GM19438 (cell line): ENCODE measurements around the gene TIMP3.

ENCODE experiments used
- ATAC-seq: cut with Tn5 transposase; IDR thresholded peaks from one replicate; pipeline ENCODE4 v1.9.1; 2021; ENCODE audit warnings: low read depth; ENCODE audit not compliant: unreplicated experiment

TIMP3 gene

GRCh38 chr22:32827049-32827602 is 25.6 kb downstream of the TIMP3 start:
- ATAC-seq: no peak

DNA sequence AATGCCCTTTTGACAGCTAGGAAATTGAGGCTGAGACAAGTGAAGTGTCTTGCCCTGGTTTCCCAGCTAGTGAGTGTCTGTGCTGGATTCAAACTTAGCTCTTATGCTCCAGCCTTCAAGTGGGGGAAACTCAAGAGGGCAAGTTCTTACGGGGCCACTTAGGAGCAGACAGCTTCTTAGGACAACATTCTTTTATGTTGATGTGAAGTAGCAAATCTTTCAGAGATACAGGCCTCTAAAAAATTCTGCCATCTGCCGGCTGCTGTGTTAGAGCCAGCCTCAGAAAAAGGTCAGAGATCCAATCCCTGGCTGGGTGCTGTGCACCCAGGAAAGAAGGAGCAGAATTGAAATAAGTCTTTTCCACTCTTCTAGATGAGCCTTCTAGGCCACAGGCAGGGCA is 26.6 kb downstream of the TIMP3 start:
- ATAC-seq: no peak

DNA sequence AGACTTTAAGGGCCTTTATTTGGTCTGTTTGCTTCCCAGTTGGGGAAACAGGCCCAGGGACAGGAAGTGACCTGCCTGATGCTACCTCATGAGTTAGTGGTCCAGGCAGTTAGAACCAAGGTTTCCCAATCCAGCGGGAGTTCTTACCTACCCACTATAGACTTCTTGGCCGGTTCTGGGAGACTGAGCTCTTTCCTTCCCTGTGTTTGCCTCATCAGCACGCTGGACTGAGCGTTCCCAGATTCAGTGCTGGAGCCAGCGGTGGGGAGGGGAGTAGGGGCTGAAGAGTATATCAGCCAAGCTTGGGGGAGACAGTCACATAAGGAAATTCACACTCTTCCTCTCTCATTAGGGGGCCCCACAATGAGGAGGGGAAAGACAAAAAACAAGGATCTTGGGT is 27.1 kb downstream of the TIMP3 start:
- ATAC-seq: no peak

- ATAC-seq: no peak
These were observed 27.9 kb downstream of the TIMP3 start for GRCh38 chr22:32829451-32829851.

- ATAC-seq: no peak
These were observed 29.0 kb downstream of the TIMP3 start for GRCh38 chr22:32830473-32830872.

DNA sequence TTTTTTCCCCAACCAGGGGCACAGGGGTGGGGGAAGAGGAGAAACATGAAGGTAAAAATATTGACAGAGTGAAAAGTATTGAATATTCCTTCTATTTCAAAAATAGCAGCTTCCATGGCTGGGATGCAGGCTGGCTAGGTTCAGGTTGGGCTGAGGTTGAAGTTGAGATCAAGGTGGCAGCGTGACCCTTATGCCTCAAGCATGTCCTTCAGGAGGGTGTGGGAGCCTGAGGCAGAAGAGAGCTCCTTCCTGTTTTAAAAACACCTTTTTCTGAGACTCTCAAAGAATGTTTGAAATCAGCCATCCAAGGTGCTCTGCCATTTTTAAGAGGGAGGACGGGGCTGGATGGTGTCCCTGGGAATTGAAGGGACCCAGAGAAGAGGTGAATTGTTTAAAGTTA is 29.5 kb downstream of the TIMP3 start:
- no peak for ATAC-seq

- no peak for ATAC-seq
These were observed 30.1 kb downstream of the TIMP3 start for GRCh38 chr22:32831584-32831983.

- ATAC-seq: no peak
These were observed 30.7 kb downstream of the TIMP3 start for GRCh38 chr22:32832174-32832573.

DNA sequence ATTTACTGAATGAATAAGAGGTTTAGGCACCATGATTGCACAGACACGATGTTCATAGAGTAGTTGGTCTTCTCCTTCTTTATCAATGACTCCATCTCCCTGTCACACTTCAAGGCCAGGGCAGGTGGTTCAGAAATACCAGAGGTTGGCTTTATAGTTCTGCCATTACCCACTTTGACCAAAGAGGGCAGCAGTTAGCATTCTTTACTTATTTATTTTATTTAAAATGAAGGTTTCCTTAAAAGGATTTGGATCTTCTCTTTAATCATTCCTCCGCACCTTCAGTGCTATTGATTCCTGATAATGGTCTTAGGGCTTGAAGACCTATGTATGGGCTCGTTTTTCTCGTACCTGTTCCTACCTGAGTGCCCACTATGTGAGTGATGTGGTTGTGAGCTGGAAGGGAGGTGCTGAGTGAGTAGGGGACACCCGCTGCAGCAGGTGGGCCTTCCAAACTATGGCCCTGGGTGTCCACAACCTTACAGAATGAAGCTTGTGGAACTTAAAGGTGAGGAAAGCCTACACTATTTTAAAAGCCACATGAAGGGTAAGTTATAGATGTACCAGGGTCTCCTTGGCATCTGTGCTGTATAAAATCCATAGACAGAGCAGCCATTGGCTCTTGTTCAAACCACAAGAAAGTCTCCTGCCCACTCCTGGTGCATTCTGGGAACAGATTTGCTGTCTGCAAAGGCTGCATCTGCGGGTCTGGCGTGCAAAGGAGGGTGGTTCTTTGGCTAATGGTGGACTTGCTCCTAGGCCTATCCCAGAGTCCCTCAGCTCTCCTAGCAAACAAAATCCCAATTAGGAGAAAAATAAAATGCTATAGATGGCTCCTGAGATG is 35.0 kb downstream of the TIMP3 start:
- no peak for ATAC-seq

- ATAC-seq: no peak
These were observed 35.6 kb downstream of the TIMP3 start for GRCh38 chr22:32837142-32837541.

DNA sequence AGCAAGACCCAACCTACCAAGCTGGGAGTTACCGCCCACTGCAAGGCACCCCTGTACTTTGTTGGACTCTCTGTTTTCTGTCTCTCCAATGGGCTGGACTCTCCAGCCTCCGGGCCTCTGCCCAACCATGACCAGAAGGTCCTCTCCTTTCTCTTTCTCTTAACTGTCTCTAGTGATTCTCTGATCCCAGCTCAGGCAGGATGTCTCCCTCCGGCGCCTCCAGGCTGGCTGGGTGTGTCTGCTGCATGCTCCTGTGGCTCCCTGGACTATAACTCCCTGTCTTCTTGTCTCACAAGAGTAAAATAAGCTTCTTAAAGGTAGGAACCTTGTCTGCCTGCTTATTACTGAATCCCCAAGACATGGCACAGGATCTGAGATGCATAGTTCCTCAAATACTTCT is 36.3 kb downstream of the TIMP3 start:
- ATAC-seq: no peak

DNA sequence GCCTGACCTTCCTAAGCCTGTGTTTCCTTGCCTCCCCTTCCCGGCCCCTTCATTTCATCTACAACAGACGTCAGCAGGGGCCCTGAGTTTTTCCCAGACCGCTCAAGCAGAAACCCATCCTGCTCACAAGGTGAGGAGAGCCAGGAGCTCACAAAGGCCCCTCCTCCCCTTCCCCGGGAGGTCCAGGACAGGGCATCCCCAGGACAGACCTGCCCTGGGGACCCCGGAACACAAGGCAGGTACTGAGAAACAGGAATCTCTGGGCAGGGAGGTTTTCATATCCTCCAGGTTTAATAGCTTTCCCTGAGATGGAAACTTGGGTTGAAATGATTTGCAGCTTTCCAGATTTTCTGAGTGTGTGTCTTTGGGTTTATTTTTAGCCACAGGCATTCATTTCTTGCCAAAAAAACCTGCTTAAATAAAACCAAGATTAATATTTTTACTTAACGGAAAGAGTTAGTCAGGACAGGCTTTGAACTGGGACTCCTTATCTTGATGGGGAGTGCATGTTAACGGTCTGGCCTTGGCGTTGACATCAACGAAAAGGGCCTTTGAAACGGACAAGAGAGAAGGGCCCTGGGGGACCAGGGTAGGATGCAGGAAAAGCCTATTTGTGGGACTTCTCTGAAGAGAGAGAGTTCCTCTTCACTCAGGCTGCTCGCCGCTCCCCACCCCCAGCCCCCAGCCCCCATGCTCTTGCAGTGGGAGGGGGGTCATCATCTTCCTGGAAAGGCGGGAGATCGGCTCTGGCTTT is 38.5 kb downstream of the TIMP3 start:
- no peak for ATAC-seq

- ATAC-seq: no peak
These were observed 39.7 kb downstream of the TIMP3 start for GRCh38 chr22:32841175-32841574.

GRCh38 chr22:32842486-32842885 is 41.0 kb downstream of the TIMP3 start:
- no peak for ATAC-seq

- ATAC-seq: no peak
These were observed 41.8 kb downstream of the TIMP3 start for GRCh38 chr22:32843300-32843699.

DNA sequence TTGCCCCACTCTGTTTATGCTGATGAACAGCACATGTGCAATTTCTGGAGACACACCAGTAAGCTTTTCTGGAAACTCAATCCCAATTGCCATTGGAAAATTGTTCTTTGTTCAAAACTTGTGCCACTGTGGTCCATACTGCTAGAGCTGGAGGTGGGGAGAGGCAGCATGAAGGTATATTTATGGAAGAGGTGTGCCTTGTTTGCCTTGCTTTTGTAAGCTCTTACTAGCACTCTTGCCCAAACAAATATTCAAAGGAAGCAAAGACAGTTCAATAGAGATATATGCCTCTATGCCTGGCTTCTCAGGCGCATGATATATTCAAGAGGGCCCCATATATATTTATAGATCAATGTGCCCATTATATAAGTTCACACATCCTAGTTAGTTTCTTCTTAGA is 42.7 kb downstream of the TIMP3 start:
- no peak for ATAC-seq

DNA sequence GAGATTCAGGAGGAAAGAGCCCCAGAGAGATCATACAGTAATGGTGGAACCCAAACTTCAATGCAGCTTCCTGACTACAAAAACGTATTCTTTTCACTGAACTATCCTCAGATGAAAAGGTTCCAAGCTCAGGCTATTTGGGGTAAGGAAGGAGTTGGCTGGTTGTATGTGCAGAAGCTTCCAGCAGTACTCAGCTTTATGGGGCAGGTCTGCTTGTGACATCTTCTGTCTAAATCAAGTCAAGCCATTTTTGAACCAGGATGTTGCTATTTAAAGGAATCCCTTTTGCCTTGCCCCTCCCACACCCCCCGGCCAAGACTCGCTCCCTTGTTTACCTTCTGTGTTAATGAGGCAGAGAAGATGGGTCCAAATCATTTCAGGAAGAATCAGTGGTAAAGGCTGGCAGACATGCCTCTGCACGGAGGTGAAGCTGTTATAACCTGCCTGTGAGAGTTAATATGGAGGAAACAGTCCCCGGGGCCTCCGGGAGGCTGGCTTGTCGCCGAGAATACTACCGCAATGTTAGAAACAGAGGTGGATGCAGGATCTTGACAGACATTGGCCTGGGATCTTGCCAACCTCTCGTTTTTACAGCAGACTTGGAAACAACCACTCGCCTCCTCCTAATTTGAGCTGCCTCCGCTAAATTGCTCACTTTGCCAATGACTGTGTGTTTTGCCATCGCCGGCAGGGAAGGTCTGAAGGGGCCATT is 45.4 kb downstream of the TIMP3 start:
- no peak for ATAC-seq

- ATAC-seq: no peak
These were observed 46.7 kb downstream of the TIMP3 start for GRCh38 chr22:32848226-32848625.

- ATAC-seq: no peak
These were observed 48.0 kb downstream of the TIMP3 start for GRCh38 chr22:32849501-32849900.

- ATAC-seq: no peak
These were observed 48.7 kb downstream of the TIMP3 start for GRCh38 chr22:32850157-32850556.
